Prostate gland (tissue), 2 donors: ENCODE results near the gene TCIRG1. TPM values are rescaled to one million over a fixed set of nuclear protein-coding genes. Genes with fewer than 3 reads are reported as not detected.
"Not testable (repeated sequence)": the region's sequence is repeated elsewhere in the genome, so short reads cannot be mapped to it uniquely, and the experiment has no call there.

Experiments
- DNase-seq: peaks from one replicate; pipeline ENCODE4 v3.0.0-alpha.2; 2019; ENCODE audit warnings: low spot score
- H3K27ac ChIP-seq, 2 donors: fragments of 200-600 bp; sonication (generic); 2 replicates each; pipeline ENCODE4 v1.5.1; 2017 to 2019
- H3K27me3 ChIP-seq: fragments of 200-600 bp; sonication (generic); replicated peaks from 2 replicates; pipeline ENCODE4 v1.5.1; 2019; ENCODE audit not compliant: insufficient read depth
- H3K36me3 ChIP-seq, 2 donors: fragments of 200-600 bp; sonication (generic); 1 replicate in 1 of 2; 2 replicates in 1 of 2; pipeline versions ENCODE4 v1.5.1 to v1.8.1; 2017 to 2019
- H3K4me1 ChIP-seq: fragments of 200-600 bp; sonication (generic); replicated peaks from 2 replicates; pipeline ENCODE4 v1.5.1; 2019
- H3K4me3 ChIP-seq, 2 donors: fragments of 200-600 bp; sonication (generic); 2 replicates each; pipeline ENCODE4 v1.5.1; 2017 to 2019
- H3K9me3 ChIP-seq: fragments of 200-600 bp; sonication (generic); 2 replicates; pipeline ENCODE4 v1.5.1; 2017
- CTCF ChIP-seq, 4 experiments: fragments of 200-600 bp in 2 of 4; fragments of 450-650 bp in 2 of 4; sonication (generic) in 2 of 4; IDR thresholded peaks; 1 replicate in 3 of 4; 2 replicates in 1 of 4; pipeline ENCODE4 v1.5.1; 2016 to 2019; ENCODE audit warnings: antibody characterized with exemption in 4 of 4, mild to moderate bottlenecking in 2 of 4, moderate library complexity in 2 of 4
- POLR2A ChIP-seq: fragments of 450-650 bp; IDR thresholded peaks from one replicate; pipeline ENCODE4 v1.6.1; 2016; ENCODE audit warnings: antibody characterized with exemption, mild to moderate bottlenecking
- POLR2AphosphoS5 ChIP-seq: sonication (generic); formaldehyde crosslinking; IDR thresholded peaks from one replicate; pipeline ENCODE4 v1.6.1; 2017; ENCODE audit warnings: antibody characterized with exemption
- WGBS: methylation state at CpG from one replicate; pipeline ENCODE4 v1.1.5; 2018; 5-methylcytosine and 5-hydroxymethylcytosine counted together
- intact Hi-C: fragments of 100-400 bp; cut with DNase I; formaldehyde crosslinking; loops from one replicate; pipeline ENCODE4 v1.14.2; 2022
- total RNA-seq, 2 donors: library from RNA; depleted of rRNA; stranded (reverse); fragments of >200 nt; gene quantifications; one replicate each; pipeline ENCODE4 v1.1.0, GENCODE V29; 2016

TCIRG1 gene
- 100 to 1,000 TPM; 114 to 118 TPM for total RNA-seq

- peak; percentile 88 for DNase-seq
- peak within 1 kb of the TSS; percentile 80 to 88 for H3K27ac ChIP-seq
- peaks cover 10% of the 10 kb centered on the region for H3K4me1 ChIP-seq
- TF ChIP-seq CTCF (IDR thresholded peaks at IDR 0.05) (peak in 2 of 4 experiments; percentile 40 to 71), POLR2A (peak; percentile 99), POLR2AphosphoS5 (peak; percentile 84)
- H3K36me3 ChIP-seq, result peaks cover 0 to 12% of the 10 kb centered on the region in 2 donors
- peak within 1 kb of the TSS; percentile 63 to 76 for H3K4me3 ChIP-seq
- intact Hi-C loops, result loop anchor here (2.0 kb wide), 1 partner anchor 80 kb away; no protein-coding TSS in a partner anchor
- H3K27me3 ChIP-seq, result no peaks in the 10 kb centered on the region
- no peaks in the 10 kb centered on the region for H3K9me3 ChIP-seq
- WGBS, result 5% methylated on average over 51 of the region's 51 CpGs
Observed at GRCh38 chr11:68038718-68039525, at the start of gene TCIRG1. TSS of gene TCIRG1 (plus strand) at chr11:68039025. CDS start at chr11:68041272, 2,247 bp downstream.

GRCh38 chr11:67990546-67991346 lies 48.1 kb upstream of the TCIRG1 start:
- DNase-seq, intact Hi-C loops, H3K36me3 ChIP-seq, H3K9me3 ChIP-seq, H3K27ac ChIP-seq, H3K4me1 ChIP-seq, H3K27me3 ChIP-seq, H3K4me3 ChIP-seq: not testable (repeated sequence)
- WGBS, result 18% methylated on average over 48 of the region's 58 CpGs

GRCh38 chr11:67991347-67992121 lies 47.3 kb upstream of the TCIRG1 start:
- WGBS, result 39% methylated on average over 22 of the region's 70 CpGs
- H3K9me3 ChIP-seq, H3K4me1 ChIP-seq, H3K4me3 ChIP-seq, intact Hi-C loops, DNase-seq, H3K27ac ChIP-seq, H3K36me3 ChIP-seq, H3K27me3 ChIP-seq: not testable (repeated sequence)

GRCh38 chr11:67993821-67994220 lies 45.0 kb upstream of the TCIRG1 start:
- H3K4me1 ChIP-seq, H3K27ac ChIP-seq, DNase-seq, H3K27me3 ChIP-seq, H3K9me3 ChIP-seq, intact Hi-C loops, H3K4me3 ChIP-seq, H3K36me3 ChIP-seq: not testable (repeated sequence)
- TF ChIP-seq POLR2AphosphoS5 (peak; percentile 6), CTCF (IDR thresholded peaks at IDR 0.05) (peak in 3 of 4 experiments; percentile 48 to 84 (median 83))
- 43% methylated on average over 11 of the region's 12 CpGs for WGBS

GRCh38 chr11:67994387-67994786 lies 44.4 kb upstream of the TCIRG1 start:
- H3K27ac ChIP-seq, DNase-seq, H3K4me1 ChIP-seq, H3K36me3 ChIP-seq, H3K27me3 ChIP-seq, intact Hi-C loops, H3K4me3 ChIP-seq, H3K9me3 ChIP-seq: not testable (repeated sequence)
- 96% methylated on average over 5 of the region's 5 CpGs for WGBS

GRCh38 chr11:67995129-67995528 lies 43.7 kb upstream of the TCIRG1 start:
- H3K9me3 ChIP-seq, intact Hi-C loops, H3K36me3 ChIP-seq, H3K27me3 ChIP-seq, H3K4me1 ChIP-seq, DNase-seq, H3K27ac ChIP-seq, H3K4me3 ChIP-seq: not testable (repeated sequence)
- 95% methylated on average over 3 of the region's 3 CpGs for WGBS

- DNase-seq, intact Hi-C loops, H3K27me3 ChIP-seq, H3K27ac ChIP-seq, H3K4me3 ChIP-seq, H3K9me3 ChIP-seq, H3K36me3 ChIP-seq, H3K4me1 ChIP-seq: not testable (repeated sequence)
- 87% methylated on average over 11 of the region's 14 CpGs for WGBS
Observed at GRCh38 chr11:67995579-67995978, 43.2 kb upstream of the TCIRG1 start.
